Erythroblast (primary cell): ENCODE results near the gene PDE4C.

Experiments used
- DNase-seq, 2 experiments: peaks; one replicate each; lab custom pipeline; 2025; lab: John Stamatoyannopoulos, UW
- GATA1 ChIP-seq: IDR thresholded peaks from 2 replicates; pipeline ENCODE4 v1.6.1; 2011; ENCODE audit warnings: low read depth, mild to moderate bottlenecking, control low read depth, low read length, moderate library complexity
- POLR2A ChIP-seq: IDR thresholded peaks from 2 replicates; pipeline ENCODE4 v1.6.1; 2011; ENCODE audit warnings: mild to moderate bottlenecking, low read length

Gene PDE4C

GRCh38 chr19:18208098-18208951 lies 17.9 kb downstream of the PDE4C start:
- TF ChIP-seq GATA1, result no peak
- TF ChIP-seq POLR2A, result no peak
- DNase-seq, result peak in 1 of 2 experiments; percentile 63

GRCh38 chr19:18206018-18206417 lies 20.2 kb downstream of the PDE4C start:
- no peak for DNase-seq
- TF ChIP-seq POLR2A (no peak), GATA1 (no peak)

GRCh38 chr19:18205200-18205892 lies 20.9 kb downstream of the PDE4C start:
- peak; percentile 64 to 74 for DNase-seq
- no peak for TF ChIP-seq POLR2A
- no peak for TF ChIP-seq GATA1

GRCh38 chr19:18204394-18205199 lies 21.6 kb downstream of the PDE4C start:
- no peak for DNase-seq
- TF ChIP-seq POLR2A (peak; percentile 61), GATA1 (no peak)

- no peak for TF ChIP-seq POLR2A
- TF ChIP-seq GATA1, result no peak
- DNase-seq, result peak; percentile 100
Observed at GRCh38 chr19:18203863-18204393, 22.3 kb downstream of the PDE4C start, which contains the start of gene RAB3A. Gene RAB3A (minus strand): TSS chr19:18204042. CDS start chr19:18202740, 1,302 bp downstream.

- TF ChIP-seq GATA1 (no peak), POLR2A (no peak)
- peak in 1 of 2 experiments; percentile 69 for DNase-seq
Observed at GRCh38 chr19:18203408-18203862, 22.8 kb downstream of the PDE4C start.

- peak in 1 of 2 experiments; percentile 48 for DNase-seq
Observed at GRCh38 chr19:18202778-18203407, 23.3 kb downstream of the PDE4C start.

GRCh38 chr19:18202397-18202777 lies 23.9 kb downstream of the PDE4C start:
- TF ChIP-seq GATA1 (no peak), POLR2A (no peak)
- no peak for DNase-seq

More at GRCh38 chr19:18202778-18203407, 23.3 kb downstream of the PDE4C start:
- TF ChIP-seq GATA1 (no peak), POLR2A (no peak)

- no peak for DNase-seq
- TF ChIP-seq GATA1 (no peak), POLR2A (no peak)
Observed at GRCh38 chr19:18198374-18198773, 27.9 kb downstream of the PDE4C start.

GRCh38 chr19:18197941-18198340 lies 28.3 kb downstream of the PDE4C start:
- no peak for DNase-seq
- no peak for TF ChIP-seq POLR2A
- TF ChIP-seq GATA1, result no peak

GRCh38 chr19:18197306-18197705 lies 28.9 kb downstream of the PDE4C start:
- TF ChIP-seq POLR2A, result no peak
- TF ChIP-seq GATA1, result no peak
- no peak for DNase-seq

GRCh38 chr19:18196511-18196845 lies 29.8 kb downstream of the PDE4C start:
- no peak for TF ChIP-seq GATA1
- TF ChIP-seq POLR2A, result no peak
- no peak for DNase-seq

- DNase-seq, result peak in 1 of 2 experiments; percentile 62
- no peak for TF ChIP-seq GATA1
- no peak for TF ChIP-seq POLR2A
Observed at GRCh38 chr19:18194554-18195238, 31.5 kb downstream of the PDE4C start.
